OCI-LY1 (cell line): ENCODE data around the gene CNTNAP2.
A peak's percentile ranks its signal among the peaks of the same experiment; 100 is the strongest.

Source experiments
- EZH2 ChIP-seq: fragments of 200-600 bp; sonication (generic), shearing (Covaris generic); IDR thresholded peaks from 2 replicates; pipeline ENCODE4 v1.8.0; 2017; ENCODE audit warnings: borderline replicate concordance, mixed run types, mild to moderate bottlenecking, antibody characterized with exemption, low read length, moderate library complexity, mixed read lengths
- TF ChIP-seq, protein P1 (sequence below): fragments of 200-600 bp; sonication (generic), shearing (Covaris generic); IDR thresholded peaks from 2 replicates; pipeline ENCODE4 v1.5.1; 2017; ENCODE audit warnings: mild to moderate bottlenecking, antibody characterized with exemption, low read length, moderate library complexity, mixed read lengths

DNA sequence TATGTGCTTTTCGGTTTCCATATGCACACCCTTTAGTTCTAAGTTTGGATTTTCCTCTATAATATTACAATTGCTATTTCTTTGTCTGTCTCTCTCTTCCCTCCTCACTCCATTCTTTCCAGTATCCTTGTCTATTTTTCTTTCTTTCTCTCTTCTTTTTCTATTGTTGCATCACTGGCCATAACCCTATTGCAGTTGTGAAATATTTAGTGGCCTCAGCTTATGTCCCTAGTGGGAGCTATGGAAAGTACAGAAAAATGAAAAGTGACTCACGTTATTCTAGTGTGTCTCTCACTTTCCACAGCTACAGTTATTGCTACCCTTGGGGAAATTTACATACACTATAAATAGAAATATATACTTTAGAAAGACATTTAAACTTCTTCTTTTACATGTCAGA is 59.1 kb downstream of the CNTNAP2 start:
- TF ChIP-seq, protein P1, sequence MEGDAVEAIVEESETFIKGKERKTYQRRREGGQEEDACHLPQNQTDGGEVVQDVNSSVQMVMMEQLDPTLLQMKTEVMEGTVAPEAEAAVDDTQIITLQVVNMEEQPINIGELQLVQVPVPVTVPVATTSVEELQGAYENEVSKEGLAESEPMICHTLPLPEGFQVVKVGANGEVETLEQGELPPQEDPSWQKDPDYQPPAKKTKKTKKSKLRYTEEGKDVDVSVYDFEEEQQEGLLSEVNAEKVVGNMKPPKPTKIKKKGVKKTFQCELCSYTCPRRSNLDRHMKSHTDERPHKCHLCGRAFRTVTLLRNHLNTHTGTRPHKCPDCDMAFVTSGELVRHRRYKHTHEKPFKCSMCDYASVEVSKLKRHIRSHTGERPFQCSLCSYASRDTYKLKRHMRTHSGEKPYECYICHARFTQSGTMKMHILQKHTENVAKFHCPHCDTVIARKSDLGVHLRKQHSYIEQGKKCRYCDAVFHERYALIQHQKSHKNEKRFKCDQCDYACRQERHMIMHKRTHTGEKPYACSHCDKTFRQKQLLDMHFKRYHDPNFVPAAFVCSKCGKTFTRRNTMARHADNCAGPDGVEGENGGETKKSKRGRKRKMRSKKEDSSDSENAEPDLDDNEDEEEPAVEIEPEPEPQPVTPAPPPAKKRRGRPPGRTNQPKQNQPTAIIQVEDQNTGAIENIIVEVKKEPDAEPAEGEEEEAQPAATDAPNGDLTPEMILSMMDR: peak; percentile 47; the same call in 1 of the 2 replicates
- TF ChIP-seq EZH2: no peak
